Measurements from ENCODE around the gene USP54.

USP54 gene

DNA sequence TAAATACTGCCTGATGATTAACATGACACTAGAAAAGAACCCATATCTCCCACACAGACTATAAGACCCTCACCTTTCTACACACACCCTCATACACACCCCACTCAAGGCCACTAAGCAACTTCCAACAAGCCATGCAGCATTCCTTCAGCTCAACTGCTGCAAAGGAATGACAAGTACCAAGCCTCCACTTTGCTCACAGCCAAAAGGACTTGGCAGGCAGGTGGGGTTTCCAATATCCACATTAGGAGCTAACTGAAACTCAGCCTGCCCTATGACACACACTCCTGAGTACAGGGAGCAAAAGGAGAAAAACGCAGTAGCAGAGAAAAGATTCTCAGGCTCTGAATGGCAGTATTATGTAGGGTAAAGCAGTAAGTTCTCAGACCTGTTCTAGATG, 13.4 kb downstream of the USP54 start (continued):
- TF ChIP-seq ZBTB10 (tag by site-specific recombination; IDR thresholded peaks at IDR 0.05) (no peak), ZNF404 (tag by site-specific recombination; IDR thresholded peaks at IDR 0.05) (no peak), ZBTB11 (tag by site-specific recombination; conservative IDR thresholded peaks at IDR 0.05; ENCODE audit: low read depth) (no peak), ZNF48 (tag by site-specific recombination; IDR thresholded peaks at IDR 0.05) (no peak), ZNF184 (tag by site-specific recombination; IDR thresholded peaks at IDR 0.05) (no peak), ZNF280C (tag by site-specific recombination; IDR thresholded peaks at IDR 0.05) (no peak)
- TF ChIP-seq, protein P1, sequence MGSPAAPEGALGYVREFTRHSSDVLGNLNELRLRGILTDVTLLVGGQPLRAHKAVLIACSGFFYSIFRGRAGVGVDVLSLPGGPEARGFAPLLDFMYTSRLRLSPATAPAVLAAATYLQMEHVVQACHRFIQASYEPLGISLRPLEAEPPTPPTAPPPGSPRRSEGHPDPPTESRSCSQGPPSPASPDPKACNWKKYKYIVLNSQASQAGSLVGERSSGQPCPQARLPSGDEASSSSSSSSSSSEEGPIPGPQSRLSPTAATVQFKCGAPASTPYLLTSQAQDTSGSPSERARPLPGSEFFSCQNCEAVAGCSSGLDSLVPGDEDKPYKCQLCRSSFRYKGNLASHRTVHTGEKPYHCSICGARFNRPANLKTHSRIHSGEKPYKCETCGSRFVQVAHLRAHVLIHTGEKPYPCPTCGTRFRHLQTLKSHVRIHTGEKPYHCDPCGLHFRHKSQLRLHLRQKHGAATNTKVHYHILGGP (tag by site-specific recombination; IDR thresholded peaks at IDR 0.05): no peak
- TF ChIP-seq, protein P2, sequence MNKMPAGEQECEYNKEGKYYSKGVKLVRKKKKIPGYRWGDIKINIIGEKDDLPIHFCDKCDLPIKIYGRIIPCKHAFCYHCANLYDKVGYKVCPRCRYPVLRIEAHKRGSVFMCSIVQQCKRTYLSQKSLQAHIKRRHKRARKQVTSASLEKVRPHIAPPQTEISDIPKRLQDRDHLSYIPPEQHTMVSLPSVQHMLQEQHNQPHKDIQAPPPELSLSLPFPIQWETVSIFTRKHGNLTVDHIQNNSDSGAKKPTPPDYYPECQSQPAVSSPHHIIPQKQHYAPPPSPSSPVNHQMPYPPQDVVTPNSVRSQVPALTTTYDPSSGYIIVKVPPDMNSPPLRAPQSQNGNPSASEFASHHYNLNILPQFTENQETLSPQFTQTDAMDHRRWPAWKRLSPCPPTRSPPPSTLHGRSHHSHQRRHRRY (tag by site-specific recombination; IDR thresholded peaks at IDR 0.05): no peak

GRCh38 chr10:73576890-73577591, 14.1 kb downstream of the USP54 start:
- no peak overlapping the region for H3K27ac ChIP-seq (ENCODE audit: extremely low read depth, low read depth, low read length)
- POLR2A ChIA-PET: interaction anchor here (0.9 kb wide), 1 partner anchor 154 kb away, joined by 3 read pairs; no protein-coding TSS in a partner anchor
- no peaks in the 10 kb centered on the region for H3K9me3 ChIP-seq (ENCODE audit: control insufficient read depth, insufficient read depth, low read depth, low read length)
- H3K4me1 ChIP-seq (ENCODE audit: control insufficient read depth, insufficient read depth, low read length): 0 out of 2 replicates have a peak, but pooled peaks cover 3% of the 10 kb centered on the region
- CTCF ChIA-PET: interaction anchor here (0.5 to 1.0 kb wide), 3 partner anchors 22 to 314 kb away, joined by 3 read pairs; no protein-coding TSS in a partner anchor
- H3K36me3 ChIP-seq (ENCODE audit: control insufficient read depth in 2 of 2, insufficient read depth in 1 of 2, low read length in 2 of 2): no peaks in the 10 kb centered on the region; a peak in 1 of 3 replicates
- TF ChIP-seq ZSCAN30 (tag by site-specific recombination; IDR thresholded peaks at IDR 0.05) (no peak), ZNF341 (tag by site-specific recombination; IDR thresholded peaks at IDR 0.05; ENCODE audit: low read depth) (no peak), ZSCAN4 (tag by site-specific recombination; IDR thresholded peaks at IDR 0.05) (no peak), ZNF223 (tag by site-specific recombination; IDR thresholded peaks at IDR 0.05) (no peak), ZNF501 (tag by site-specific recombination; IDR thresholded peaks at IDR 0.05) (no peak), RBAK (tag by site-specific recombination; IDR thresholded peaks at IDR 0.05) (no peak), ZNF473 (tag by site-specific recombination; IDR thresholded peaks at IDR 0.05) (no peak)
- TF ChIP-seq, protein P3, sequence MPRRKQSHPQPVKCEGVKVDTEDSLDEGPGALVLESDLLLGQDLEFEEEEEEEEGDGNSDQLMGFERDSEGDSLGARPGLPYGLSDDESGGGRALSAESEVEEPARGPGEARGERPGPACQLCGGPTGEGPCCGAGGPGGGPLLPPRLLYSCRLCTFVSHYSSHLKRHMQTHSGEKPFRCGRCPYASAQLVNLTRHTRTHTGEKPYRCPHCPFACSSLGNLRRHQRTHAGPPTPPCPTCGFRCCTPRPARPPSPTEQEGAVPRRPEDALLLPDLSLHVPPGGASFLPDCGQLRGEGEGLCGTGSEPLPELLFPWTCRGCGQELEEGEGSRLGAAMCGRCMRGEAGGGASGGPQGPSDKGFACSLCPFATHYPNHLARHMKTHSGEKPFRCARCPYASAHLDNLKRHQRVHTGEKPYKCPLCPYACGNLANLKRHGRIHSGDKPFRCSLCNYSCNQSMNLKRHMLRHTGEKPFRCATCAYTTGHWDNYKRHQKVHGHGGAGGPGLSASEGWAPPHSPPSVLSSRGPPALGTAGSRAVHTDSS (tag by site-specific recombination; IDR thresholded peaks at IDR 0.05): no peak
- TF ChIP-seq, protein P2 (tag by site-specific recombination; IDR thresholded peaks at IDR 0.05): no peak
- H3K4me3 ChIP-seq (ENCODE audit: low read depth, low read length): no peak overlapping the region

All from HEK293 (cell line).